ENCODE data around the gene CIB2. TPM values are rescaled to one million over a fixed set of nuclear protein-coding genes. Genes with fewer than 3 reads are reported as not detected.

CIB2 gene
- total RNA-seq, 1 donor from 2014 or later = 3.7 TPM

DNA sequence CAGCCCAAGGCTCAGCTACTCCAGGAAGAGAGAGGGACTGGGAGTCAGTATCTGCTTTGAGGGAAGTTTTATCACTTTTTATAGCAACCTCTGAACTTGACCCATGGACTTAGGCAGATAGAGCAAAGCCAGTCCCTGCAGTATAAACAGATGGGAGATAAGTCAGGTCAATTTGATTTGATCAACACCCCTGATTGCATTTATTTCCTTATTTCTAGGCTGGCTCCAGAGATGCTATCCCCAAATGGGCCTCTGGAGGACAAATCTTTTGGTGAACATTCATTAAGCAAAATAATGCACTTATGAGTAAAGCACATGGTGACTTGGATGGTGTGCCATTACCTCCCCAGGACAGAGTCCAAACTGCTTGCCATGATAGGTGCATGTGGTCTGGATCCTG, 9.0 kb upstream of the CIB2 start:
- Mint-ChIP-seq H3K4me1 (no peaks in the 10 kb centered on the region), H3K36me3 (ENCODE audit: low read depth) (no peaks in the 10 kb centered on the region), H3K27ac (no peak overlapping the region), H3K4me3 (no peak overlapping the region), H3K9me3 (no peaks in the 10 kb centered on the region), H3K27me3 (no peaks in the 10 kb centered on the region)
- TF ChIP-seq, protein P1, sequence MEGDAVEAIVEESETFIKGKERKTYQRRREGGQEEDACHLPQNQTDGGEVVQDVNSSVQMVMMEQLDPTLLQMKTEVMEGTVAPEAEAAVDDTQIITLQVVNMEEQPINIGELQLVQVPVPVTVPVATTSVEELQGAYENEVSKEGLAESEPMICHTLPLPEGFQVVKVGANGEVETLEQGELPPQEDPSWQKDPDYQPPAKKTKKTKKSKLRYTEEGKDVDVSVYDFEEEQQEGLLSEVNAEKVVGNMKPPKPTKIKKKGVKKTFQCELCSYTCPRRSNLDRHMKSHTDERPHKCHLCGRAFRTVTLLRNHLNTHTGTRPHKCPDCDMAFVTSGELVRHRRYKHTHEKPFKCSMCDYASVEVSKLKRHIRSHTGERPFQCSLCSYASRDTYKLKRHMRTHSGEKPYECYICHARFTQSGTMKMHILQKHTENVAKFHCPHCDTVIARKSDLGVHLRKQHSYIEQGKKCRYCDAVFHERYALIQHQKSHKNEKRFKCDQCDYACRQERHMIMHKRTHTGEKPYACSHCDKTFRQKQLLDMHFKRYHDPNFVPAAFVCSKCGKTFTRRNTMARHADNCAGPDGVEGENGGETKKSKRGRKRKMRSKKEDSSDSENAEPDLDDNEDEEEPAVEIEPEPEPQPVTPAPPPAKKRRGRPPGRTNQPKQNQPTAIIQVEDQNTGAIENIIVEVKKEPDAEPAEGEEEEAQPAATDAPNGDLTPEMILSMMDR (IDR thresholded peaks at IDR 0.05) = no peak
- ATAC-seq (ENCODE audit: low read depth) (no peak), DNase-seq (no peak)
- POLR2A ChIA-PET = no interaction called here
- CTCF ChIA-PET = interaction anchor here (1.9 to 3.7 kb wide), 2 partner anchors 9 to 55 kb away, joined by 5 to 13 read pairs; partner anchors contain the start of gene CIB2
- intact Hi-C loops (cut with micrococcal nuclease) = loop anchor here (10.0 kb wide), 1 partner anchor 1065 kb away; the partner anchor contains the start of gene TSPAN3

DNA sequence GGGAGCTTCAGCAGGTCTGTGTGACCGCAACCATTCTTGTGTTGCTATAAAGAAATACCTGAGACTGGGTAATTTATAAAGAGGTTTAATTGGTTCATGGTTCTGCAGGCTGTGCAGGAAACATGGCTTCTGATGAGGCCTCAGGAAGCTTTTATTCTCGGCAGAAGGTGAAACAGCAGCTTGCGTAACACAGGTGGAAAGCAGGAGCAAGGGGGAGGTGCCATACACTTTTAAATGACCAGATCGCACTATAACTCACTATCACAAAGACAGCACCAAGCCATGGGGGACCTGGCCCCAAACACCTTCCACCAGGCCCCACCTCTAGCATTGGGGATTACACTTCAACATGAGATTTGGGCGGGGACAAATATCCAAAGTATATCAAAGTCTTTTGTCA, 8.3 kb upstream of the CIB2 start:
- CTCF ChIA-PET = interaction anchor here (1.9 to 3.7 kb wide), 2 partner anchors 9 to 56 kb away, joined by 5 to 13 read pairs; partner anchors contain the start of gene CIB2
- no peak for ATAC-seq (ENCODE audit: low read depth)
- H3K9me3 Mint-ChIP-seq = no peaks in the 10 kb centered on the region
- POLR2A ChIA-PET = no interaction called here
- DNase-seq = no peak
- H3K27ac Mint-ChIP-seq = no peak overlapping the region
- no peak overlapping the region for H3K4me3 Mint-ChIP-seq
- H3K4me1 Mint-ChIP-seq = no peaks in the 10 kb centered on the region
- H3K36me3 Mint-ChIP-seq (ENCODE audit: low read depth) = no peaks in the 10 kb centered on the region
- H3K27me3 Mint-ChIP-seq = no peaks in the 10 kb centered on the region
- TF ChIP-seq, protein P1 (IDR thresholded peaks at IDR 0.05) = no peak
- intact Hi-C loops (cut with micrococcal nuclease) = no loop called here

DNA sequence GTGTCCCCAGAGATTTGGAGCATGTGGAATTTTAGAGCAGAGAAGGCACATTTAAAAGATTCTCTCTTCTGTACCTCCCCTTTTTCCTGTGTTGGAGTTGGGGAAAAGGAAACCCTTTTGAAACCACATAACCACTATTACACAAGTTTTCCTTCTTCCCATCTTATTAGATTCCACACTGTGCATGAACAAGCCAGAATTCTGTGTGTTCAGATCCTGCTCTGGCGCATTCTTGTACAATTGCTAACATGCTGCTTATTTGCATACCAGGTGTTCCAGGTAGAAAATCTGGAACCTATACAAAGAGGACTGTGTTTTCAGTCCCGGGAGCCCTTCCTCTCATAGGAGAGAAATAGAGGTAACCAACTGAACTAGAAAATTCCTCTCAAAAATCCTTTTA, 2.6 kb upstream of the CIB2 start:
- Mint-ChIP-seq H3K4me3 (no peak overlapping the region), H3K9me3 (no peaks in the 10 kb centered on the region), H3K27me3 (no peaks in the 10 kb centered on the region), H3K36me3 (ENCODE audit: low read depth) (no peaks in the 10 kb centered on the region), H3K27ac (no peak overlapping the region), H3K4me1 (peaks cover 16% of the 10 kb centered on the region)
- CTCF ChIA-PET = interaction anchor here (10.9 kb wide), 1 partner anchor 61 kb away, joined by 202 read pairs; no protein-coding TSS in a partner anchor
- POLR2A ChIA-PET = no interaction called here
- intact Hi-C loops (cut with micrococcal nuclease) = no loop called here
- TF ChIP-seq, protein P1 (IDR thresholded peaks at IDR 0.05) = no peak
- ATAC-seq (ENCODE audit: low read depth) = no peak
- no peak for DNase-seq

DNA sequence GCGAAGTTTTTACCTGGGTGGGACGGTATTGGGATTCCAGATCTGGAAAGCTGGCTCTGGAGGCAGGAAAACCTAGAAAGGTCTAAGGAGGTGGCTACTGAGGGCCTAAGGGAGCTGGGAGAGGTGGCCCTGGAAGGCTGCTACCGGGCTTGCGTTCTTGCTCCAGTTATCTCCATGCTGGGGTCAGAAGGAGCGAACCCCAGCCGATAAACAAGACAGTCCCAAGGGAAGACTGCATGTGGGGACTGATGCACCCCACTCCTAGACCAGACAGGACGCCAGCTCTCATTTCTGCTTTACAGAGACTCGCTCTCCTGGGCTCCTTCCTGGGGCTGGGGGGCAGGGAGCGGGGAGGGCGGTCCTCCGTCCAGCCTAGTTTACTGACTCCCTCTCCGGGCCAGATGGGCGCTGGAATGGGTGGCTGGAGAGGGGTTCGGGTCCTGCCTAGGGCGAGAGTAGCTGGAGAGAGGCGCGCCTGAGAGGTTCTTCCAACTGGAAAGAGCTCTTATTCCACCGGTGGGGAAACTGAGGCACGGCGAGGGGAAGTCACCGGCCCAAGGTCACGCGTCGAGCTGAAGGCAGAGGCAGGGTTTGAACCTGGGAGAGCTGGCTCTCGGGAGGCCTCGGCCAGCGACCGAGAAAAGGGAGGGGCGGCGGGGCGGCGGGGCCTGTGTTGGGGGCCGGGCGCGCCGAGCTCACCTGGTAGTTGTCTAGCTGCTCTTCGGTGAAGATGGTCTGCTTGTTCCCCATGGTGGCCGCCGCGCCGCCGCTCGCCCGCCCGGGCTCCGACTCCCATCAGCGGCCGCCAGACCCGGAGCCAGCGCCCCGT, 565 bp downstream of the CIB2 start:
- POLR2A ChIA-PET = interaction anchor here (0.5 to 2.8 kb wide), 12 partner anchors 17 to 743 kb away, joined by 3 to 28 read pairs (median 4); partner anchors contain the start of genes IDH3A and SKIC8
- peak overlapping the region; percentile 66 for H3K27ac Mint-ChIP-seq
- peaks cover 16% of the 10 kb centered on the region for H3K4me1 Mint-ChIP-seq
- H3K9me3 Mint-ChIP-seq = no peaks in the 10 kb centered on the region
- TF ChIP-seq, protein P1 (IDR thresholded peaks at IDR 0.05) = no peak
- DNase-seq = no peak
- no peaks in the 10 kb centered on the region for H3K27me3 Mint-ChIP-seq
- intact Hi-C loops (cut with micrococcal nuclease) = loop anchor here (1.0 to 2.0 kb wide), 5 partner anchors 17 to 111 kb away; partner anchors contain the start of gene IDH3A
- peak; percentile 41 for ATAC-seq (ENCODE audit: low read depth)
- peak overlapping the region; percentile 81 for H3K4me3 Mint-ChIP-seq
- CTCF ChIA-PET = interaction anchor here (0.8 to 10.9 kb wide), 14 partner anchors 8 to 307 kb away, joined by 3 to 202 read pairs (median 5); partner anchors contain the start of genes IDH3A and IREB2
- H3K36me3 Mint-ChIP-seq (ENCODE audit: low read depth) = no peaks in the 10 kb centered on the region

DNA sequence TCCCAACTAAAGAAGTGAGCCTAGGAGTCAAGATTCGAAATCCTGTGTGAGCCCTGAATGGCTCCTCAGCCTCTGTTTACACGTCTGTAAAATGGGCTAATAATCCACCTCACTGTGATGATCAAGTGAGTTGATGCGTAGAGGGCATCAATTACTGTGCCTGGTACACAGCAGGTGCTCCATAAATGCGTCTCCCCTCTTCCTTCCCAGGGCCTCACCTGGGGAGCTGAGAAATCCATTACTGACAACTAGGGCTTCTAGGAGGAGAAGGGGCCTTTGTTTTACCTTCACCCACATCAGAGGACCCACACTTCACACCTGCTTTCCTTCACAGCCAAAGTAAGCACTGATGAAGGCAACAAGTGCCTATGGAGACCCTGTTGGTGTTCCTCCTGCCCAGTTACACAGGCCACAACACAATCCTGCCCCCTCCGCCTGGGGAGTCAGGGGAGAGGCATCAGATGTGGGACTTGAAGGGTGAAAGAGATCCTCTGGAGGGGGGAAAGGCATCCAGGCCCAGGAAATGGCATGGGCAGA, 1.4 kb downstream of the CIB2 start:
- H3K27ac Mint-ChIP-seq = peak overlapping the region; percentile 50
- no peaks in the 10 kb centered on the region for H3K36me3 Mint-ChIP-seq (ENCODE audit: low read depth)
- intact Hi-C loops (cut with micrococcal nuclease) = loop anchor here (2.0 kb wide), 1 partner anchor 41 kb away; no protein-coding TSS in a partner anchor
- DNase-seq (no peak), ATAC-seq (ENCODE audit: low read depth) (no peak)
- peak overlapping the region; percentile 81 for H3K4me3 Mint-ChIP-seq
- CTCF ChIA-PET = interaction anchor here (1.4 to 10.9 kb wide), 5 partner anchors 16 to 111 kb away, joined by 9 to 202 read pairs (median 22); no protein-coding TSS in a partner anchor
- H3K4me1 Mint-ChIP-seq = peaks cover 16% of the 10 kb centered on the region
- POLR2A ChIA-PET = interaction anchor here (1.2 to 2.8 kb wide), 2 partner anchors 19 to 66 kb away, joined by 4 to 28 read pairs; partner anchors contain the start of gene IDH3A
- H3K27me3 Mint-ChIP-seq = no peaks in the 10 kb centered on the region
- H3K9me3 Mint-ChIP-seq = no peaks in the 10 kb centered on the region
- TF ChIP-seq, protein P1 (IDR thresholded peaks at IDR 0.05) = no peak

Data from activated B cell treated with CpG ODN at 0.5 μM for 24 hours (primary cell).